GM10847 (cell line): ENCODE data around the gene VMAC.

Experiments used
- POLR2A ChIP-seq: IDR thresholded peaks from 2 replicates; pipeline ENCODE4 v1.6.1; 2011; ENCODE audit not compliant: insufficient read length; ENCODE audit errors: extremely low read depth

VMAC gene

DNA sequence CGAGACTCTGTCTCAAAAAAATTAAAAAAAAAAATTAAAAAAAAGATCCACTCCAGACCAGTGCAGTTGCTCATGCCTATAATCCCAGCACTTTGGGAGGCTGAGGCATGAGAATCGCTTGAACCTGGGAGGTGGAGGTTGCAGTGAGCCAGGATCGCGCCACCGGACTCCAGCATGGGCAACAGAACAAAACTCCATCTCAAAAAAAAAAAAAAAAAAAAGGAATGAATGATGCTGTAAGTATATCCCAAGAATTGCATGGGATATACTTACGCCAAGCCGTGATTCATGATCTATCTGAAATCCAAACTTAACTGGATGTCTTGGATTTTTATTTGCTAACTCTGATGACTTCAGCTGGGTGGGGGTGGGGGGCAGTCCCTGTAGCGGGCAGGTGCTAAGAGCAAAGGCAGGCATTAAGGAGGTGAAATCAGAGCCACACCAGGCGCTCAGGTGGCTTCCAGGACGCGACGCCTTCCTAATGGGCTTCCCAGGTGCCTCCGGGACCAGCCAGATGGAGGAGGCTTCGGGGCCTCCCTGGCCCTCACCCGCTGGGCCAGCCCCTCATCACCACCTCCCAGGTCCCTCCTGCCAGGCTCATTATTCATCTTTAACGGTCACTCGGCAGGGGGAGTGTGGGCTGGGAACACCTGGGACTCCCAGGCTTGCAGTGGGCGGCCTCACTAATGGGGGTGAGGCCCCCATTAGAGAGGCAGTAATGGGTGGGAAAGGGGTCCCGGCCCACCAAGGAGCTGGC lies 23.0 kb upstream of the VMAC start:
- TF ChIP-seq POLR2A: no peak

DNA sequence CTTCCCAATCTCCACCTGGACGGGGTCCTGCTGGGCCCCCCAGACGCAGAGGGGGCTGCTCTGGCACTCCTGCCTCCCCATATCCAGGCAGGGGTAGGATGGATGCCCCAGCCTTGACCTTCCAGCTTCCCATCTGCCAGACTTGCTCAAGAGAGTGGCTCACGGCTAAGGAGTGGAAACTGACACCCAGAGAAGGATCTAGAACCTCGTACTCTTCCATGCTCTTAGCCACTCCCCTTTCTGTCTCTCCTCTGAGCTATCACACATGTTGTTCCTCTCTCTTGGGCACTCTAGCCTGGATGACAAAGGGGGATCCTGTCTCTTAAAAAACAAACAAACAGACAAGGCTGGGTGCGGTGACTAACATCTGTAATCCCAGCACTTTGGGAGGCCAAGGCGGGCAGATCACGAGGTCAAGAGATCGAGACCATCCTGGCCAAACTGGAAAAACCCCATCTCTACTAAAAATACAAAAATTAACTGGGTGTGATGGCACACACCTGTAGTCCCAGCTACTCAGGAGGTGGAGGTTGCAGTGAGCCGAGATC lies 22.2 kb upstream of the VMAC start:
- no peak for TF ChIP-seq POLR2A

DNA sequence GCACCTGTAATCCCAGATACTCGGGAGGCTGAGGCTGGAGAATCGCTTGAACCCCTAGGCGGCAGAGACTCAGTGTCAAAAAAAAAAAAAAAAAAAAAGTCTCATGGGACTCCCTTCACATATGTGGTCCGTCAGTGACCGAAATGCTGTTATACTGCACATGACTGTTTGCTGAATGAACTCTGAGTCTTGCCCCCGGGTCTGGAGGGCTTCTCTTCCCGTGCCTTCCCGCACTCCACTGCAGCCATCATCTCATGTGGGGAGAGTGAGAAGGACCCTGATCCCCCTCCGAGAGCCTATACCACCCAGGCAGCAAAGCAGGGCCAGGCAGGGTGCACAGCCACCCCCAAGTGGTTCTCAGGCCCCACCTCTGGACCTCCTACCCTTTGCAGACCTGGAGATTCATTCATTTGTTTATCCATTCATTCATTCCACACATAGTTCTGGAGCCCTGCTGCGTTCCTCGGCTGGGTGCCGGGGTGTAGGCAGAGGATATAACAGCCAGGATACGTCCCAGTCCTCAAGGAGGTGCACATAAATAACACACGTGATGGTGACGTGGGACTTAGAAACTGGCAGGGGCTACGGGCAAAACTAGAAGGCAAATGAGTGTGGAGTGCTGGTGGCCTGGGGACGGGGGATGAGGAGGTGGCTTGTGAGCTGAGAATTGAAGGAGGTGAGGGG lies 15.2 kb upstream of the VMAC start:
- TF ChIP-seq POLR2A: no peak

DNA sequence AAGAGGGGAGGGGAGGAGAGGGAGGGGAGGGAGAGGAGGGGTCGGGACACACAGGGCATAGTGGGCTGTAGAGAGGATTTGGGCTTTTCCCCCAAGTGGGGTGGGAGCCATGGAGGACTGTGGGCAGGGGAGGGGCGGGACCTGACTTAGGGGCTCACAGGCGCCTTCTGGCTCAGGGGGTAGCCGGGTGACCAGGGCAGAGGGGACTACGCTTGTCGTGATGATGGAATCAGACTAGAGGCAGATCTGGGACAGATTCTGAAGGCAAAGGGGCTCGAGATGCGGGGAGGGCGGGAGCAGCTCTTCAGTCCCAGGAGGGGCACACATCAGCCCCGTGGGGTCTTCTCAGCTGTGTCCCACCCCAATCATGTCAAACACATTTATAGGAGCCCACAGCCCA lies 14.6 kb upstream of the VMAC start:
- no peak for TF ChIP-seq POLR2A

DNA sequence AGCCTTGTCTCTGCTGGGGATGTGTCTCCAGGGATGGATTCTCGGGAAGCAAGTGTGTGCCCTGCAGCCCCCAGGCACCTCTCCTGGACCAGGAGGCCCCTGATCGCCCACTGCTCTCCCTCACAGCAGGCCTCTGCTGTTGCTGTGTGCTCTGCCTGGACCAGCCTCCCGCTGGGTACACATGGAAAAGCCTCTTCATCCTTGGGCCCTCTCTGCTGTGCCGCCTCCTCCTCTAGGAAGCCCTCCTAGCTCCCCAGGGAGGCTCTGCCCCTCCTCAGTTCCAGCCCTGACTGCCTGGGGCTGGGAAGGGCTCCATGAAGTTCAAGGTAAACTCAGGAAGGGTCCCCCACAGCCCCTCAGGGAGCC lies 13.1 kb upstream of the VMAC start:
- TF ChIP-seq POLR2A: no peak

DNA sequence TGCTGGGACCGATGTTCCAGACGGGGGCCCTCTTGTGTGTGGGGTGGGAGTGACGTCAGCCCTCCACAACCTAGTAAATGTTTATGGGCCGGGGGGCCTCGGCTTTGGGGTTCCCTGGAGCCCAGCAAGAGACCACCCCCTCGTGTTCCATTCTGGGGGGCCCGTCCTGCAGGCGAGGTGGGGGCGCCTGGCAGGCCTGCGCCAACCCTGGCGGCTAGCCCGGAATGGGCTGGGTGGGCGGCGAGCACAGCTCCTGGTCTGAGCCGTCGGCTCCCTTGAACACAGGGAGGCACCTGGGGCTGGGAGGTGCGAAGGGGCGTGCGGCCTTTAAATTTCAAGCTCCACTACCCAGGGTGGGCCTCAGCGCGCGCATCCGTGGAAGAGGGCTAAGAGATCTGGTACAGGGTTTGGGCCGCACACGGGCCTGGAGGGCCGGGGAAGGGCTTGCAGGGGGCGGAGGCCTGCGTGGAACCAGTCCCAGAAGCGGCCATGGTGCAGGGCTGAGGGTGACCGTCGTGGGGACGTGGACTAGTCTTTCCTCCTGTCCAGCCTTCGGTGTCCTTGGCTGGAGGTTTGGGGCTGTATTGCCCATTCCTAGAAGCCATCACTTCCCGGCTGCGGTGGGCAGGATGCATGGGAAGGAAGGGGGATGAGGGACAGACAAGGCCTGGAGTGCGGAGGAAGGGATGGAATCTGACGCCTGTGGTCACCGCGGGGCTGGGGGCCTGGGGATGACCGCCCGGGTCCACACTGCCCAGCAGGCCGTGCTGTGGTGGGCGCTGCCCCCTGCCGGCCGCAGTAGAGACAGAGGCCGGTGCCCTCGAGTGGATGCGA lies 12.5 kb upstream of the VMAC start:
- no peak for TF ChIP-seq POLR2A

DNA sequence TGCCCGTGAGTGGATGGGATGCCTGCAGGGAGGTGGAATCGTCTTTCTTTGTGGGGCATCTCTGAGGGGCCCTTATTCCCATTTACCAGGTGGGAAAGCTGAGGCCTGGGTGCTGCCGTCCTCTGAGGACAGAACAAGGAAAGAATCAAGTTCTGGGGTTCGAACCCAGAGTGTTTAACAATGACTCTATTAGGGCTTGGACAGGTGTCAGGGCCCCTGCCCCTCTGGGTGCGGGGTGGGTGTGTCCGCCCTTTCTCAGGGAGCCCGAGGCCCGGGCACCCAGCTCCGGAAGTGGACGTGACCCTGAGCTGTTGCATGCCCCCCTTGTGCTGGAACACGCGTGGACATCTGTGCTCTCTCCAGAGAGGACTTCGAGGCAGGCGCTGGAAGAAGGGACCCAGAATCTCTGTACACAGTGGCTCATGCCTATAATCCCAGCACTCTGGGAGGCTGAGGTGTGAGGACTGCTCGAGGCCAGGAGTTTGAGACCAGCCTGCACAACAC lies 11.8 kb upstream of the VMAC start:
- no peak for TF ChIP-seq POLR2A

DNA sequence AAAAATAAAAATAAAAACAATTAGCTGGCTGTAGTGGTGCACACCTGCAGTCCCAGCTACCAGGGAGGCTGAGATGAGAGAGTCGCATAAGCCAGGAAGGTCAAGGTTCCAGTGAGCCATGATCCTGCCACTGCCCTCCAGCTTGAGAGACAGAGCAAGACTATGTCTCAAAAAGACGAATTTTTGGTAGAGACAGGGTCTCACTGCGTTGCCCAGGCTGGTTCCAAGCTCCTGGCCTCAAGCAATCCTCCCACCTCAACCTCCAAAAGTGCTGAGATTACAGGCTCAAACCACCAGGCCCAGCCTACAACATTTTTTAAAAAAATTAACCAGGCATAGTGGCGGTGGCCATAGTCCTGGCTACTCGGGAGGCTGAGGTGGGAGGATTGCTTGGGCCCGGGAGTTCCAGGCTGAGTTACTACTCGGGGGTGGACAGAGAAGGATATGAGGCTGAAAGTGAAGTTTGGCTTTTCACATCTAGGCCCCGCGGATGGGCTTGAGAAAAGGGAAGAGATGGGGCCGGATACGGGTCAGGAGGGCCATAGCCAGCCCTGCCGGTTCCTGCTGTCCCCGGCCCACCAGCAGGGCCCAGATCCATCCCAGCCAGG lies 11.3 kb upstream of the VMAC start:
- no peak for TF ChIP-seq POLR2A

DNA sequence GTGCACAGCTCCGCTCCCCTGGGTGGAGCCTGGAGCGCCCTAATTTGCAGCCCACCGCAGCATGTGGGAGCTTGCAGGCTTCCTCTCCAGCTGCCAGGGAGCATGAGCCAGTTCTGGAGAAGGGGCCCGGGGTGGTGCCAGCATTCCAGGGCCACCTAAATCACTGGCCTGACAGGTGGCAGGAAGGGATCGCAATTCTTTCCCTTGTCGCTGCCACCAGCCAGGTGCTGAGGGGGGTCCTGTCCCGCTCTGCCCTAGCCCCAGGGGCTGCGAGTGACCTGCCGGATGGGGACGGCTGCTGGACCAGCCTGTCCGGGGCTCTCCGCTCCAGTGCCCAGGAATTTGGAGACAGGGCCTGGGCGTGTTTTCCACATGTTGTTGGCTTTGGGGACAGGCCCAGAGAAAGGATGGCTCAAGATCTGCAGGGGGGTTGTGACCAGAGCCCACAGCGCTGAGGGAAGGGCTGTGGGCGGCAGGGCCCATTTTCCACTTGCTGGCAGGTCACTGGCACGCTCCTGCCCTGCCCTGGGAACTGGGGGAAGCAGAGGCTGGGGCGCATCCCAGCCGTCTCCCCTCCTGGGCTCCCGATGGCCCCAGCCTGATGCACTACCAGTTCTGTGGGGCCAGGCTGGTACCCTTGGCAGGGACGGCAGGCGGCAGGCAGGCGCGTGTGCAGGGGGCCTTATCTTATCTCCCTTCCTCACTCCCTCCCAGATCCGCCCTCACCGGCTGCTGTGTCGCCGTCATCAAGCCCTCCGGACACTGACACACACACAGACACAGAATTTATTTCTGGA lies 10.6 kb upstream of the VMAC start:
- no peak for TF ChIP-seq POLR2A

DNA sequence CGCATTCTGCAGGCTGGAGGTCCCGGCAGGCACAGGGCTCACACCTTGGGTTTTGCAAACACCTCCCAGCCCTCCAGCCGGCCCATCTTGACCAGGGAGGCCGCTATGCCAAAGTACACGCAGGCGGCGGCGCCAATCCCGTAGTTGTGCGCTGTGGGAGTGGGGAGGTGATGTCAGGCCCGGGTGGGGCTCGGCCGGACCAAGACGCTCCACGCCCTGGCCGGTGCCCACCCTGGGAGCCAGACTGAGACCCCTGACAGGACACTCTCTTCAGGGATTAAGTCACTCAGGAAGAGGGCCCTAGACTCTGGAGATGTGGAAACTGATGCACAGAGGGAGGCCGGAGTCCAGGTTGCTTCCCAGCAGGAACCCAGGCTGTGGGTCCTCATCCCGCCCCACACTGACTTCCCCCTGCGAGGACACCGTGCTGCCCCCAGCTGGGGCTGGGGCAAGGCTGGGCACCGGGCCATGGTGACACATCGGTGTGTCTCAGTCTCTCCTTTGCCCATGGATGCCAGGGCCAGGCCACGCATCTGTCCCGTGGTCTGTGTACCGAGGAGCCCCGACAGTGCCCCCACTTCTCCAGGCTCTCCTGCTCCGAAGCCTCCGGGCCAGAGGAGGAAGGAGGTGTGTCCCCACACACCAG lies 9.8 kb upstream of the VMAC start:
- TF ChIP-seq POLR2A: no peak

DNA sequence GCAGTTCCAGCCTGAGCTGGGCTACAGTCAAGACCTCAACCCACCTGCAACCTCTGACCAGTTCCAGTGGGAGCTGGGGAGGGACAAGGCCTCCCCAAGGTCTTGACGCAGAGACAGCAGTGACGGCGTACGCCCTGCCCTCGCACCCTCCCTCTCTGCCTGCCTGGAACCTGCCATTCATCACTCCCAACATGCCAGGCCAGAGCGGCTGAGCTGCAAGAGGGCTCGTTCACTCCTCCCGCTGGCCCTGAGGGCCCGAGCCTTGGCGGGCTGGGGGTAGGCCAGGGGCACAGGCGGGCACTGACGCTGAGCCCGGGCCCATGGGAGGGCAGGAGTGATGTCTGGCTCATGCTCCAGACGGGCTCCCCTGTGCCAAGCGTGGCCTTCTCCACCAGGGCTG lies 9.3 kb upstream of the VMAC start:
- no peak for TF ChIP-seq POLR2A

DNA sequence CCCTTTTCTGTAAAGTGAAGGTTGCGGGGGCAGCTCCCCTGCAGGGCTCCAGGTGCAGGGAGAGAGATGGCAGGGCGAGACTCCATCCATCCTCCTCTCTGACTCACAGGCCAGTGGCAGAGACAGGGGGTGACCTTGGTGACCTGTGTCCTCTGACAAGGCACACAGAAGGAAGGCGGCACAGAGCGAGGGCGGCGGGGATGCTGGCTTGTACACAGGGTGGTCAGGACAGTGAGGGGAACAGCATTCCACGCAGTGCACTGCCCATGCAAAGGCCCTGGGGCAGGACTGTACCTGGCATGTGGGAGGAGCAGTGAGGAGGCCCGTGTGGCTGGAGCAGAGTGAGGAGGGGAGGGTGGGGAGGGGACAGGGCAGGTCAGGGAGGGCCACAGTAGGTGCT lies 8.8 kb upstream of the VMAC start:
- TF ChIP-seq POLR2A: no peak

DNA sequence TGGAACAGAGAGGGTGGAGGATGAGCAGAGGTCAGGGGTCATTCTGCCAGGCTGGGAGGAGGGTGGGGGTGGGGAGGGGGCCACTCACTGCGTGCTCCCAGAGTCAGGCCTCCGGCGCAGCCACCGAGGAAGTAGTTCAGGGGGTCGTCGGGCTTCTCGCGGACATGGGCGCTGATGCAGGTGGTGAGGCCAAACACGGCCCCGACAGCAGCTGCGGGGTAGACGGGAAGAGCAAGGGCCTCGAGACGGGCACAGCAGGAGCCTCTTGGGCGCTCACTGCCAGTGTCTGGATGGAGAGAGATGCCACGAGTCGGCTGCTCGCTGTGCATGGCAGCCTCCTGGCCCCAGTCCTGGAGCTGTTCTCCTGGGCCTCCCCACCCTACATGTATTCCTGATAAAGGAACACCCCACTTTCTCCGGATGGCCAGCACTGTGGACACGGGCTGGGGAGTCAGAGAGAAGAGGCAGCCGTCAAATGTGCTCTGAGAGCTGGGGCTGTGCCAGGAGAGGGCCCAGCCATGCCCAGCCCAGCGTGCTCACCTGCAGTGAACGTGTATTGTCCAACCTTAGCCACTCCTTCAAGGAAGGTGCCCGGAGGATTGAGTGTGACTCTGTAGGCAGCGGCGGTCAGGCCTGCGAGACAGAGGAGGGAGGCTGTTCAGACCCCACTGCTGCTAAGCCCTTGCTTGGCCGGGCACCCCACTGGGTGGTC lies 8.2 kb upstream of the VMAC start:
- no peak for TF ChIP-seq POLR2A

DNA sequence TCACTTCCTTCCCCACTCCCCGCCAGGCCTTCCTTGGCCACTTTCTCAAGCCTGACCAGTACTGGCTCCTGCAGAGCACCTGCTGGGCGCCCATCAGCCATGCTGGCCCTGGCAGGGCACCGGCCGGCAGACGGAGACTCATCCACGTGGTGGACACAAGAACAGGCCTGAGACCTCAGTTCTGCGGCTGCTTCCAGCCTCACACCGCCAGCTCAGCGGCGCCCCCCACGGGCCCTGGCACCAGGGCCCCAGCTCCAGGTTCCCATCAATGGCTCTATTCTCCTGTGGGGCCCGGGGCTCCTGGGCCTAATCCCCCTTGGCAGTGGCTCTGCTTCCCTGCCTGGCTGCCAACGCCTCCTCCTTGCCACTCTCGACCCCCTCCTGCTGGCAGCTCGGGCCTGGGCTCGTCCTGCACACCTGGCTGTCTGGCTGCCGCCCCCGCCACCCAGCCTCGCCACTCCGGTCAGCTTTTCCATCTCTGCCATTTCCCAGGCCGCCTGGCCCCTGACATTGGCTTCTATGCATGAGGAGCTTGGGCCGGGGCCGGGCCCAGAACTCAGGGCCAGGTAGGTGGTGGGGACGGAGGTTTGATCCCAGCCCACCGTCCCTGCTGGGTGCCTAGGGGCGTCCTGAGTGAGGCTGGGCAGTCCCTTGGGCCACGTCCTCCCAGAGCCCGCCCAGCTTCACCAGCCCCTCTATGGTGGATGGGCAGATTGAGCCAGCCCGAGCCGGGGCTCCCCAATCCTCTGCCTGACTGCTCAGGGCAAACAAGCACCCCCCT lies 7.3 kb upstream of the VMAC start:
- TF ChIP-seq POLR2A: no peak
